PC-3 (cell line): ENCODE data around the gene MAPK4. TPM values are rescaled to one million over a fixed set of nuclear protein-coding genes. Genes with fewer than 3 reads are reported as not detected.

Experiments used
- ATAC-seq: fragments of 200-7000 bp; cut with Tn5 transposase; 2 replicates; pipeline ENCODE4 v1.9.1; 2020; ENCODE audit warnings: mild to moderate bottlenecking, moderate library complexity
- BruUV-seq: library from RNA; stranded (reverse); fragments of 400-500 nt; replicated peaks from 2 replicates; lab custom pipeline; 2021; lab: Mats Ljungman, UMichigan
- CTCF ChIA-PET: fragments of 300-600 bp; sonication (Branson Sonifier 250); formaldehyde crosslinking; loops from one replicate; lab custom pipeline; 2022; ENCODE audit warnings: antibody characterized with exemption; lab: Charles Lee
- POLR2A ChIA-PET: fragments of 300-600 bp; sonication (Branson Sonifier 250); formaldehyde crosslinking; loops from one replicate; lab custom pipeline; 2022; ENCODE audit warnings: antibody characterized with exemption; ENCODE audit not compliant: unreplicated experiment; lab: Charles Lee
- DNase-seq: peaks from one replicate; pipeline ENCODE4 v3.0.0-alpha.2; 2015
- H2AFZ ChIP-seq: fragments of 300-600 bp; sonication (generic); 2 replicates; pipeline ENCODE4 v1.6.0; 2016; ENCODE audit warnings: antibody characterized with exemption, low read length
- H3F3A ChIP-seq: fragments of 300-600 bp; sonication (generic); one replicate; pipeline ENCODE4 v1.6.0; 2017; ENCODE audit warnings: antibody characterized with exemption, low read length, control low read depth, mild to moderate bottlenecking; ENCODE audit not compliant: unreplicated experiment
- H3K27ac ChIP-seq: fragments of 300-600 bp; sonication (generic); 2 replicates; pipeline ENCODE4 v1.5.1; 2016; ENCODE audit warnings: mild to moderate bottlenecking, low read length
- H3K27me3 ChIP-seq: fragments of 300-600 bp; sonication (generic); 2 replicates; pipeline ENCODE4 v1.6.1; 2016; ENCODE audit warnings: low read length, mixed read lengths
- H3K36me3 ChIP-seq: fragments of 300-600 bp; sonication (generic); 2 replicates; pipeline ENCODE4 v1.6.1; 2016; ENCODE audit warnings: low read depth, mixed run types, low read length, mixed read lengths
- H3K4me1 ChIP-seq: fragments of 300-600 bp; sonication (generic); 2 replicates; pipeline ENCODE4 v1.5.1; 2016; ENCODE audit warnings: low read length; ENCODE audit not compliant: insufficient read depth
- H3K4me2 ChIP-seq: fragments of 300-600 bp; sonication (generic); 2 replicates; pipeline ENCODE4 v1.6.0; 2016; ENCODE audit warnings: low read length
- H3K4me3 ChIP-seq: fragments of 300-600 bp; sonication (generic); 2 replicates; pipeline ENCODE4 v1.5.1; 2016; ENCODE audit warnings: mild to moderate bottlenecking, low read length, mixed read lengths
- H3K79me2 ChIP-seq: fragments of 300-600 bp; sonication (generic); 2 replicates; pipeline ENCODE4 v1.6.1; 2017; ENCODE audit warnings: low read length, mixed read lengths
- H3K9ac ChIP-seq: fragments of 300-600 bp; sonication (generic); 2 replicates; pipeline ENCODE4 v1.6.0; 2016; ENCODE audit warnings: mild to moderate bottlenecking, low read length
- H3K9me2 ChIP-seq: fragments of 300-600 bp; sonication (generic); replicated peaks from 2 replicates; pipeline ENCODE4 v1.6.1; 2016; ENCODE audit warnings: mixed run types, low read length, mixed read lengths
- H3K9me3 ChIP-seq: fragments of 300-600 bp; sonication (generic); 2 replicates; pipeline ENCODE4 v1.6.1; 2016; ENCODE audit warnings: low read length, mixed read lengths
- H4K20me1 ChIP-seq: fragments of 300-600 bp; sonication (generic); 2 replicates; pipeline ENCODE4 v1.6.1; 2016; ENCODE audit warnings: low read length, mixed read lengths
- EZH2 ChIP-seq: fragments of 300-600 bp; sonication (generic); IDR thresholded peaks from one replicate; pipeline ENCODE4 v1.6.1; 2017; ENCODE audit warnings: antibody characterized with exemption, mild to moderate bottlenecking, low read length; ENCODE audit not compliant: unreplicated experiment
- EZH2phosphoT487 ChIP-seq: fragments of 300-600 bp; sonication (generic); IDR thresholded peaks from 2 replicates; pipeline ENCODE4 v1.6.1; 2018; ENCODE audit warnings: mild to moderate bottlenecking, antibody characterized with exemption, low read length, borderline replicate concordance
- intact Hi-C: fragments of 100-400 bp; cut with micrococcal nuclease; formaldehyde crosslinking; loops from 2 replicates; pipeline ENCODE4 v1.9.0; 2023
- total RNA-seq: library from RNA; depleted of rRNA; stranded (reverse); fragments of >200 nt; gene quantifications from 2 replicates; pipeline ENCODE4 v1.2.3, GENCODE V29; 2014
- TF ChIP-seq, protein P1 (sequence below): fragments of 300-600 bp; sonication (generic); conservative IDR thresholded peaks from 2 replicates; pipeline ENCODE4 v1.5.1; 2017; ENCODE audit warnings: antibody characterized with exemption, low read depth, mild to moderate bottlenecking, low read length

MAPK4 gene
- total RNA-seq, 1 experiment from 2014 or later: not detected

DNA sequence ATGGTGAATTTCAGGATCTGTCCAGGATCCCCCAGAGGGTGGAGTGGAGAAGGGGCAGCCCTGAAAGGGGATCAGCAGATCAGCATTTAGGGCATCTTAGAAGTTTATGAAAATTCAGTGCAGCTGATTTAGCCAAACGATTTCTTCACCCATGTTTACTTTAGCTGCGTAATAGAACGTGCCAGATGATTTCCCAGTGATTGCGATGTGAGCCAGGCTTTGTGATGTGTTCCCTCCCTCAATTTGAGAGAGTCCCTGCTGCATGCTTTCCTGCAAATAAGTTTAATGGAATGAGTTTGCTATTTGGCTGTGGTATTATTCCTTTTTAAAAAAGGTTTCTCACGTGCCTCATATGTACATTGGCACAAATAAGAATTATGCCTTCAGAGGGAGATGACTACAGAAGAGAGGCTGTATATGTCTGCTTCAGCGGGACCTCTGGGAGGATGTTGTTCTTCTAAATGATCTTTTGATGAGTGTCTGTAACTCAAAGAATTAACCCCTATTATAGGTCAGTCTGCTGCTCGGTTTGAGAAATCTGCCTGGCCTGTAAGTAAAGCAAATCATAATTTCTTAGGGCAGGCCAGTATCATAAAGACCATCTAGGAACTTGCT is 148.1 kb downstream of the MAPK4 start:
- no peak overlapping the region for H3K4me3 ChIP-seq
- no peaks in the 10 kb centered on the region for H3K27me3 ChIP-seq
- H3K4me2 ChIP-seq: no peak overlapping the region
- TF ChIP-seq EZH2 (no peak), EZH2phosphoT487 (no peak)
- TF ChIP-seq, protein P1, sequence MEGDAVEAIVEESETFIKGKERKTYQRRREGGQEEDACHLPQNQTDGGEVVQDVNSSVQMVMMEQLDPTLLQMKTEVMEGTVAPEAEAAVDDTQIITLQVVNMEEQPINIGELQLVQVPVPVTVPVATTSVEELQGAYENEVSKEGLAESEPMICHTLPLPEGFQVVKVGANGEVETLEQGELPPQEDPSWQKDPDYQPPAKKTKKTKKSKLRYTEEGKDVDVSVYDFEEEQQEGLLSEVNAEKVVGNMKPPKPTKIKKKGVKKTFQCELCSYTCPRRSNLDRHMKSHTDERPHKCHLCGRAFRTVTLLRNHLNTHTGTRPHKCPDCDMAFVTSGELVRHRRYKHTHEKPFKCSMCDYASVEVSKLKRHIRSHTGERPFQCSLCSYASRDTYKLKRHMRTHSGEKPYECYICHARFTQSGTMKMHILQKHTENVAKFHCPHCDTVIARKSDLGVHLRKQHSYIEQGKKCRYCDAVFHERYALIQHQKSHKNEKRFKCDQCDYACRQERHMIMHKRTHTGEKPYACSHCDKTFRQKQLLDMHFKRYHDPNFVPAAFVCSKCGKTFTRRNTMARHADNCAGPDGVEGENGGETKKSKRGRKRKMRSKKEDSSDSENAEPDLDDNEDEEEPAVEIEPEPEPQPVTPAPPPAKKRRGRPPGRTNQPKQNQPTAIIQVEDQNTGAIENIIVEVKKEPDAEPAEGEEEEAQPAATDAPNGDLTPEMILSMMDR: no peak
- no peaks in the 10 kb centered on the region for H3F3A ChIP-seq
- H3K36me3 ChIP-seq: no peaks in the 10 kb centered on the region
- no peaks in the 10 kb centered on the region for H3K9me3 ChIP-seq
- no peaks in the 10 kb centered on the region for H4K20me1 ChIP-seq
- ATAC-seq (no peak), DNase-seq (no peak)
- H2AFZ ChIP-seq: no peak overlapping the region
- ChIA-PET POLR2A (no interaction called here), CTCF (no interaction called here)
- intact Hi-C loops: no loop called here
- no peaks in the 10 kb centered on the region for H3K79me2 ChIP-seq
- no TSS peak for BruUV-seq
- H3K9ac ChIP-seq: no peak overlapping the region
- H3K27ac ChIP-seq: no peak overlapping the region
- H3K9me2 ChIP-seq: no peaks in the 10 kb centered on the region
- no peaks in the 10 kb centered on the region for H3K4me1 ChIP-seq

DNA sequence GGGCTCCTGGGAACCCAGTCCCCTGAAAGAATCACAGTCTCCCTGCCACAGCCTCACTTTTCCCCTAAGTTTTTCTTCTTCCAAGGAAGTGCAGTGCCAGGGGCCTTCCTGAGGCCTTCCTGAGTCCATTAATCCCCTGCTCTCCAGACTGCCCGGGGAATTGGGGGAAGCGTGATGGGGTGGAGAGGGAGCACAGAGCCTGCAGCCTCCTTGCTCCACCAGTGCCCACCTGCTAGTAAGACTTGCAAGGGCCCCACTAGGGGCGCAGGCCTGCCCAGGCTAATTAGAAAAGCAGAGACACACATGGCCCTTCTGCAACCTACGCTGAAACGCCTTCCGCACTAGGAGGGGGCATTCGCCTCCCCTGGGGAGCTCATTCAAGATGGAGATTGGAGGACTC is 149.3 kb downstream of the MAPK4 start:
- no peaks in the 10 kb centered on the region for H3F3A ChIP-seq
- no TSS peak for BruUV-seq
- H3K9ac ChIP-seq: no peak overlapping the region
- TF ChIP-seq EZH2 (no peak), EZH2phosphoT487 (no peak)
- TF ChIP-seq, protein P1: no peak
- no peaks in the 10 kb centered on the region for H3K36me3 ChIP-seq
- H3K9me3 ChIP-seq: no peaks in the 10 kb centered on the region
- H3K9me2 ChIP-seq: no peaks in the 10 kb centered on the region
- no peaks in the 10 kb centered on the region for H3K79me2 ChIP-seq
- no peaks in the 10 kb centered on the region for H3K27me3 ChIP-seq
- H2AFZ ChIP-seq: no peak overlapping the region
- no peak for DNase-seq
- no peaks in the 10 kb centered on the region for H4K20me1 ChIP-seq
- H3K4me3 ChIP-seq: no peak overlapping the region
- intact Hi-C loops: no loop called here
- no peaks in the 10 kb centered on the region for H3K4me1 ChIP-seq
- ATAC-seq: no peak
- ChIA-PET CTCF (no interaction called here), POLR2A (no interaction called here)
- no peak overlapping the region for H3K27ac ChIP-seq
- H3K4me2 ChIP-seq: no peak overlapping the region

DNA sequence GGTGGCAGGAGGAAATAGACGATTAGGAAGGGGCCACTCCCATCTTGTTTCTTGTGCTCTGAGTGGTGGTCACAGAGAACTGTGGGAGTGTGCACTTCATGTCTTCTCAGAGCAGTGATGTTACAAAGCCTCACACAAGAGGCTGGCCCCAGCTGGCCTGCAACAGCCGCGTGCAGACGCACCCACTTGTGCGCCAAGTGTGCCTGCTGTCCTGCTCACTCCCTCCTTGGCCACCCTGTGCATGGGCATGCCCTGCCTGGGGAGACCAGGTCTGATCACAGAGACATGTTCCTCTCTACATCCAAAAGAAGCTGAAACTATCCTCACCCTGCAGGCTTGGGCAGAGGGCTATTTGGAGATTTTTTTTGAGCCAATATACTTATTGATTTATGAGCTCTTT is 151.5 kb downstream of the MAPK4 start:
- H3K9ac ChIP-seq: no peak overlapping the region
- H3K4me2 ChIP-seq: no peak overlapping the region
- H3K36me3 ChIP-seq: no peaks in the 10 kb centered on the region
- no peak for ATAC-seq
- no peaks in the 10 kb centered on the region for H3K79me2 ChIP-seq
- H2AFZ ChIP-seq: no peak overlapping the region
- BruUV-seq: no TSS peak
- no peaks in the 10 kb centered on the region for H3K9me3 ChIP-seq
- POLR2A ChIA-PET: no interaction called here
- no peaks in the 10 kb centered on the region for H3K4me1 ChIP-seq
- H3F3A ChIP-seq: no peaks in the 10 kb centered on the region
- intact Hi-C loops: no loop called here
- no peaks in the 10 kb centered on the region for H3K27me3 ChIP-seq
- DNase-seq: no peak
- no peak overlapping the region for H3K27ac ChIP-seq
- no peak overlapping the region for H3K4me3 ChIP-seq
- CTCF ChIA-PET: no interaction called here
- H4K20me1 ChIP-seq: no peaks in the 10 kb centered on the region
- H3K9me2 ChIP-seq: no peaks in the 10 kb centered on the region
- no peak for TF ChIP-seq EZH2phosphoT487
- TF ChIP-seq EZH2: no peak
- TF ChIP-seq, protein P1: no peak
